Hepatocyte (in vitro differentiated cells): Measurements from ENCODE around the gene MBOAT2. TPM values are rescaled to one million over a fixed set of nuclear protein-coding genes. Genes with fewer than 3 reads are reported as not detected.
A peak's percentile ranks its signal among the peaks of the same experiment; 100 is the strongest.

ENCODE experiments used
- DNase-seq: peaks from one replicate; pipeline ENCODE4 v3.0.0-alpha.2; 2016; ENCODE audit warnings: low spot score
- H2AFZ ChIP-seq: fragments of 200-600 bp; sonication (generic); 2 replicates; pipeline ENCODE4 v1.6.0; 2016; ENCODE audit warnings: antibody characterized with exemption, mild to moderate bottlenecking
- H3K27ac ChIP-seq: fragments of 200-600 bp; sonication (generic); 2 replicates; pipeline ENCODE4 v1.5.1; 2016; ENCODE audit warnings: mild to moderate bottlenecking
- H3K27me3 ChIP-seq: fragments of 200-600 bp; sonication (generic); 2 replicates; pipeline ENCODE4 v1.6.1; 2016
- H3K36me3 ChIP-seq: fragments of 200-600 bp; sonication (generic); replicated peaks from 2 replicates; pipeline ENCODE4 v1.5.1; 2016; ENCODE audit warnings: low read depth; ENCODE audit not compliant: insufficient read depth
- H3K4me1 ChIP-seq: fragments of 200-600 bp; sonication (generic); 2 replicates; pipeline ENCODE4 v1.5.1; 2016; ENCODE audit warnings: mild to moderate bottlenecking, moderate library complexity; ENCODE audit not compliant: insufficient read depth
- H3K4me2 ChIP-seq: fragments of 200-600 bp; sonication (generic); 2 replicates; pipeline ENCODE4 v1.6.0; 2016
- H3K4me3 ChIP-seq: fragments of 200-600 bp; sonication (generic); 2 replicates; pipeline ENCODE4 v1.5.1; 2016; ENCODE audit warnings: mild to moderate bottlenecking
- H3K79me2 ChIP-seq: fragments of 200-600 bp; sonication (generic); 2 replicates; pipeline ENCODE4 v1.6.0; 2017; ENCODE audit warnings: mild to moderate bottlenecking
- H3K9me2 ChIP-seq: fragments of 200-600 bp; sonication (generic); replicated peaks from 2 replicates; pipeline ENCODE4 v1.6.0; 2017; ENCODE audit warnings: mild to moderate bottlenecking; ENCODE audit not compliant: insufficient read depth
- H3K9me3 ChIP-seq: fragments of 200-600 bp; sonication (generic); 2 replicates; pipeline ENCODE4 v1.5.1; 2016; ENCODE audit warnings: low read depth, mild to moderate bottlenecking
- H4K20me1 ChIP-seq: fragments of 200-600 bp; sonication (generic); 2 replicates; pipeline ENCODE4 v1.6.0; 2016; ENCODE audit warnings: mild to moderate bottlenecking; ENCODE audit not compliant: insufficient read depth, poor library complexity, severe bottlenecking
- CTCF ChIP-seq: fragments of 200-600 bp; sonication (generic); IDR thresholded peaks from 2 replicates; pipeline ENCODE4 v1.5.1; 2016; ENCODE audit warnings: antibody characterized with exemption, mild to moderate bottlenecking; ENCODE audit not compliant: poor library complexity
- EZH2 ChIP-seq: fragments of 200-600 bp; sonication (generic); IDR thresholded peaks from 2 replicates; pipeline ENCODE4 v1.6.1; 2016; ENCODE audit warnings: antibody characterized with exemption, mild to moderate bottlenecking, borderline replicate concordance
- EZH2phosphoT487 ChIP-seq: fragments of 200-600 bp; sonication (generic); IDR thresholded peaks from one replicate; pipeline ENCODE4 v1.6.1; 2018; ENCODE audit warnings: antibody characterized with exemption, mild to moderate bottlenecking, low read depth, moderate library complexity; ENCODE audit not compliant: unreplicated experiment, severe bottlenecking
- WGBS: methylation state at CpG from one replicate; pipeline ENCODE4 v1.1.6; 2016; ENCODE audit warnings: low lambda C conversion rate; ENCODE audit errors: missing lambda C conversion rate; 5-methylcytosine and 5-hydroxymethylcytosine counted together
- polyA plus RNA-seq: library from polyadenylated mRNA; unstranded; fragments of >200 nt; fragmentation: Nextera tagmentation; extraction: Ambion mirVana; gene quantifications from 2 replicates; pipeline ENCODE4 v1.2.1, GENCODE V29; 2016
- total RNA-seq: library from RNA; depleted of rRNA; stranded (reverse); fragments of >200 nt; gene quantifications from 2 replicates; pipeline ENCODE4 v1.2.3, GENCODE V29; 2014

MBOAT2 gene
- total and polyA plus RNA-seq, 2 experiments from 2014 or later, result 22.8 to 35.2 TPM

GRCh38 chr2:8926356-8926755, 77.1 kb downstream of the MBOAT2 start:
- DNase-seq, result no peak
- WGBS, result 85% methylated on average over 8 of the region's 8 CpGs

GRCh38 chr2:8925411-8925810, 78.1 kb downstream of the MBOAT2 start:
- 71% methylated on average over 2 of the region's 2 CpGs for WGBS

More at GRCh38 chr2:8926356-8926755, 77.1 kb downstream of the MBOAT2 start:
- Histone ChIP-seq H3K4me2 (no peak overlapping the region), H3K9me2 (no peaks in the 10 kb centered on the region), H3K4me3 (no peak overlapping the region), H3K27me3 (no peaks in the 10 kb centered on the region), H3K4me1 (peaks cover 6% of the 10 kb centered on the region), H3K36me3 (no peaks in the 10 kb centered on the region), H4K20me1 (no peaks in the 10 kb centered on the region), H3K27ac (no peak overlapping the region), H3K9me3 (no peaks in the 10 kb centered on the region), H3K79me2 (no peaks in the 10 kb centered on the region), H2AFZ (no peak overlapping the region)
- no peak for TF ChIP-seq EZH2
- no peak for TF ChIP-seq EZH2phosphoT487
- TF ChIP-seq CTCF, result no peak

GRCh38 chr2:8923183-8923582, 80.3 kb downstream of the MBOAT2 start:
- no peaks in the 10 kb centered on the region for H4K20me1 ChIP-seq
- WGBS, result 93% methylated on average over 1 of the region's 1 CpG
- H3K27ac ChIP-seq, result no peak overlapping the region
- no peaks in the 10 kb centered on the region for H3K79me2 ChIP-seq
- no peak overlapping the region for H3K4me2 ChIP-seq
- H3K9me3 ChIP-seq, result no peaks in the 10 kb centered on the region
- no peaks in the 10 kb centered on the region for H3K9me2 ChIP-seq
- H3K4me1 ChIP-seq, result peaks cover 12% of the 10 kb centered on the region
- no peak overlapping the region for H3K4me3 ChIP-seq
- H2AFZ ChIP-seq, result no peak overlapping the region
- no peaks in the 10 kb centered on the region for H3K27me3 ChIP-seq
- no peak for DNase-seq
- H3K36me3 ChIP-seq, result no peaks in the 10 kb centered on the region
- TF ChIP-seq CTCF (no peak), EZH2phosphoT487 (no peak), EZH2 (no peak)

More at GRCh38 chr2:8925411-8925810, 78.1 kb downstream of the MBOAT2 start:
- DNase-seq, result no peak
- H3K27ac ChIP-seq, result no peak overlapping the region
- no peaks in the 10 kb centered on the region for H3K9me3 ChIP-seq
- no peaks in the 10 kb centered on the region for H3K79me2 ChIP-seq
- no peaks in the 10 kb centered on the region for H3K36me3 ChIP-seq
- H3K27me3 ChIP-seq, result no peaks in the 10 kb centered on the region
- H3K9me2 ChIP-seq, result no peaks in the 10 kb centered on the region
- no peak overlapping the region for H3K4me3 ChIP-seq
- peaks cover 6% of the 10 kb centered on the region for H3K4me1 ChIP-seq
- H2AFZ ChIP-seq, result no peak overlapping the region
- H3K4me2 ChIP-seq, result no peak overlapping the region
- TF ChIP-seq EZH2 (no peak), EZH2phosphoT487 (no peak), CTCF (no peak)
- H4K20me1 ChIP-seq, result no peaks in the 10 kb centered on the region

- no peaks in the 10 kb centered on the region for H4K20me1 ChIP-seq
- no peaks in the 10 kb centered on the region for H3K9me3 ChIP-seq
- no peaks in the 10 kb centered on the region for H3K36me3 ChIP-seq
- no peak overlapping the region for H3K4me2 ChIP-seq
- H3K27ac ChIP-seq, result no peak overlapping the region
- H2AFZ ChIP-seq, result no peak overlapping the region
- no peak for TF ChIP-seq CTCF
- no peak for TF ChIP-seq EZH2phosphoT487
- TF ChIP-seq EZH2, result no peak
- no peaks in the 10 kb centered on the region for H3K79me2 ChIP-seq
- no peak overlapping the region for H3K4me3 ChIP-seq
- H3K4me1 ChIP-seq, result peaks cover 12% of the 10 kb centered on the region
- H3K27me3 ChIP-seq, result no peaks in the 10 kb centered on the region
- peak; percentile 17 for DNase-seq
- 35% methylated on average over 3 of the region's 3 CpGs for WGBS
- no peaks in the 10 kb centered on the region for H3K9me2 ChIP-seq
Measured at GRCh38 chr2:8922431-8922830, 81.1 kb downstream of the MBOAT2 start.
